H1 (cell line): Measurements from ENCODE around the gene PRELID2. TPM values are rescaled to one million over a fixed set of nuclear protein-coding genes. Genes with fewer than 3 reads are reported as not detected.

Experiments used
- CTCF ChIA-PET: fragments of 300-600 bp; sonication (Branson Sonifier 250); formaldehyde crosslinking; loops from one replicate; lab custom pipeline; 2021; ENCODE audit not compliant: partially characterized antibody; lab: Charles Lee
- POLR2A ChIA-PET: fragments of 300-600 bp; sonication (Branson Sonifier 250); formaldehyde crosslinking; loops from one replicate; lab custom pipeline; 2021; ENCODE audit warnings: inconsistent platforms; ENCODE audit not compliant: partially characterized antibody; lab: Charles Lee
- DNase-seq, 2 experiments: peaks; one replicate each; pipeline versions ENCODE4 v3.0.0 to v3.0.0-alpha.2; 2010 to 2022; ENCODE audit warnings: low spot score in 2 of 2, low read depth in 1 of 2, mixed read lengths in 1 of 2
- FAIRE-seq: peaks from 2 replicates; lab custom pipeline; 2011; peaks lifted over from hg19 to GRCh38; lab: Jason Lieb, UNC
- H2AFZ ChIP-seq: 2 replicates; pipeline ENCODE4 v1.8.1; 2012; ENCODE audit warnings: low read length, inconsistent platforms
- H2AK5ac ChIP-seq: 2 replicates; pipeline ENCODE4 v1.6.1; 2013; ENCODE audit warnings: low read depth, low read length
- H2BK120ac ChIP-seq: replicated peaks from 2 replicates; pipeline ENCODE3; 2013; ENCODE audit warnings: low read depth, low read length, inconsistent platforms
- H2BK12ac ChIP-seq: 2 replicates; pipeline ENCODE4 v1.6.1; 2013; ENCODE audit warnings: low read depth, low read length
- H2BK15ac ChIP-seq: 2 replicates; pipeline ENCODE4 v1.6.1; 2013; ENCODE audit warnings: low read length
- H2BK20ac ChIP-seq: 2 replicates; pipeline ENCODE4 v1.6.1; 2013; ENCODE audit warnings: low read length
- H2BK5ac ChIP-seq: 2 replicates; pipeline ENCODE4 v1.6.1; 2013; ENCODE audit warnings: low read depth, low read length
- H3K14ac ChIP-seq: 2 replicates; pipeline ENCODE4 v1.6.1; 2013; ENCODE audit warnings: inconsistent platforms; ENCODE audit not compliant: insufficient read length
- H3K18ac ChIP-seq: 2 replicates; pipeline ENCODE4 v1.6.1; 2013; ENCODE audit warnings: low read length; ENCODE audit errors: extremely low read depth
- H3K23ac ChIP-seq: 2 replicates; pipeline ENCODE4 v1.6.1; 2013; ENCODE audit warnings: inconsistent platforms; ENCODE audit not compliant: insufficient read length
- H3K23me2 ChIP-seq: 2 replicates; pipeline ENCODE4 v1.6.1; 2013; ENCODE audit warnings: low read depth, low read length
- H3K27ac ChIP-seq: 2 replicates; pipeline ENCODE4 v1.6.1; 2011; ENCODE audit warnings: low read depth, low read length, inconsistent platforms
- H3K27me3 ChIP-seq, 4 experiments: replicated peaks in 1 of 4; 1 replicate in 1 of 4; 2 replicates in 3 of 4; pipeline versions ENCODE4 v1.6.1 to v1.8.1; 2011 to 2013; ENCODE audit warnings: low read length in 3 of 4, mild to moderate bottlenecking in 3 of 4, inconsistent platforms in 2 of 4, mixed read lengths in 2 of 4, moderate library complexity in 1 of 4; ENCODE audit not compliant: control insufficient read depth in 3 of 4, insufficient read depth in 3 of 4; ENCODE audit errors: extremely low read depth in 1 of 4
- H3K36me3 ChIP-seq, 4 experiments: 2 replicates each; pipeline versions ENCODE4 v1.6.1 to v1.8.1; 2011 to 2013; ENCODE audit warnings: mild to moderate bottlenecking in 4 of 4, low read length in 3 of 4, moderate library complexity in 2 of 4, control low read depth in 1 of 4, inconsistent platforms in 1 of 4; ENCODE audit not compliant: insufficient read depth in 4 of 4, control insufficient read depth in 2 of 4
- H3K4ac ChIP-seq: replicated peaks from 2 replicates; pipeline ENCODE3; 2013; ENCODE audit warnings: low read length, low read depth, mixed read lengths, inconsistent platforms; ENCODE audit not compliant: insufficient read length
- H3K4me1 ChIP-seq, 4 experiments: replicated peaks in 1 of 4; 1 replicate in 1 of 4; 2 replicates in 3 of 4; pipeline versions ENCODE4 v1.6.1 to v1.8.1; 2011 to 2013; ENCODE audit warnings: low read length in 3 of 4, inconsistent platforms in 2 of 4, mixed read lengths in 1 of 4; ENCODE audit not compliant: insufficient read depth in 4 of 4, control insufficient read depth in 3 of 4
- H3K4me2 ChIP-seq, 2 experiments: 2 replicates each; pipeline versions ENCODE4 v1.6.1 to v1.8.1; 2011 to 2013; ENCODE audit warnings: low read depth in 2 of 2, low read length in 2 of 2, control low read depth in 1 of 2, inconsistent platforms in 1 of 2, mild to moderate bottlenecking in 1 of 2; ENCODE audit not compliant: insufficient read depth in 1 of 2
- H3K4me3 ChIP-seq, 4 experiments: fragments of 200-600, 300-600 bp in 1 of 4; sonication (generic), shearing (Covaris generic), sonication (Bioruptor Twin) in 1 of 4; 2 replicates each; pipeline versions ENCODE4 v1.5.1 to v1.8.1; 2011 to 2016; ENCODE audit warnings: low read length in 4 of 4, low read depth in 3 of 4, control low read depth in 2 of 4, inconsistent platforms in 2 of 4, mild to moderate bottlenecking in 2 of 4, mixed read lengths in 1 of 4, moderate library complexity in 1 of 4; ENCODE audit not compliant: insufficient read depth in 2 of 4; ENCODE audit errors: extremely low read depth in 1 of 4
- H3K56ac ChIP-seq: replicated peaks from 2 replicates; pipeline ENCODE3; 2013; ENCODE audit warnings: low read depth, mild to moderate bottlenecking, mixed read lengths, low read length, inconsistent platforms; ENCODE audit not compliant: insufficient read length
- H3K79me1 ChIP-seq: 2 replicates; pipeline ENCODE4 v1.6.1; 2013; ENCODE audit warnings: low read depth, low read length, control low read depth
- H3K79me2 ChIP-seq, 2 experiments: 2 replicates each; pipeline versions ENCODE4 v1.6.1 to v1.8.1; 2012 to 2013; ENCODE audit warnings: low read length in 2 of 2, mild to moderate bottlenecking in 2 of 2, inconsistent platforms in 1 of 2; ENCODE audit not compliant: insufficient read depth in 2 of 2, control insufficient read depth in 1 of 2
- H3K9ac ChIP-seq, 4 experiments: replicated peaks in 1 of 4; 1 replicate in 1 of 4; 2 replicates in 3 of 4; pipeline versions ENCODE4 v1.6.1 to v1.8.1; 2011 to 2013; ENCODE audit warnings: low read depth in 3 of 4, low read length in 3 of 4, control low read depth in 2 of 4, mild to moderate bottlenecking in 2 of 4, moderate library complexity in 2 of 4, inconsistent platforms in 1 of 4; ENCODE audit errors: extremely low read depth in 1 of 4
- H3K9me3 ChIP-seq, 2 experiments: 2 replicates each; pipeline versions ENCODE4 v1.6.1 to v1.8.1; 2012 to 2013; ENCODE audit warnings: mild to moderate bottlenecking in 2 of 2, moderate library complexity in 2 of 2, control low read depth in 1 of 2, inconsistent platforms in 1 of 2, low read depth in 1 of 2, low read length in 1 of 2, mixed read lengths in 1 of 2; ENCODE audit not compliant: insufficient read depth in 2 of 2
- H4K20me1 ChIP-seq, 2 experiments: replicated peaks in 1 of 2; 2 replicates each; pipeline versions ENCODE3 to v1.8.1; 2011 to 2013; ENCODE audit warnings: inconsistent platforms in 2 of 2, low read length in 2 of 2, mild to moderate bottlenecking in 1 of 2; ENCODE audit not compliant: insufficient read depth in 2 of 2, control insufficient read depth in 1 of 2
- H4K5ac ChIP-seq: 2 replicates; pipeline ENCODE4 v1.6.1; 2013; ENCODE audit warnings: low read length, low read depth, mixed read lengths, inconsistent platforms; ENCODE audit not compliant: insufficient read length
- H4K8ac ChIP-seq: 2 replicates; pipeline ENCODE4 v1.8.0; 2013; ENCODE audit warnings: mild to moderate bottlenecking, moderate library complexity, low read length, inconsistent platforms; ENCODE audit not compliant: insufficient read depth; ENCODE audit errors: extremely low read depth
- H4K91ac ChIP-seq: replicated peaks from 2 replicates; pipeline ENCODE3; 2013; ENCODE audit warnings: low read length, mixed read lengths, inconsistent platforms; ENCODE audit not compliant: insufficient read length
- CREB1 ChIP-seq: IDR thresholded peaks from 2 replicates; pipeline ENCODE4 v1.6.1; 2012; ENCODE audit warnings: inconsistent platforms
- CTBP2 ChIP-seq: IDR thresholded peaks from 2 replicates; pipeline ENCODE4 v1.7.0; 2011; ENCODE audit warnings: borderline replicate concordance, mild to moderate bottlenecking, moderate library complexity, mixed read lengths, low read length; ENCODE audit not compliant: insufficient read depth, insufficient read length
- HDAC6 ChIP-seq: IDR thresholded peaks from one replicate; pipeline ENCODE4 v1.7.1; 2012; ENCODE audit warnings: low read depth, mild to moderate bottlenecking, inconsistent platforms, low read length, moderate library complexity
- NRF1 ChIP-seq: IDR thresholded peaks from 2 replicates; pipeline ENCODE4 v1.6.1; 2011; ENCODE audit warnings: mild to moderate bottlenecking, low read depth, low read length, improper control_type of control experiment
- POLR2AphosphoS5 ChIP-seq: IDR thresholded peaks from 2 replicates; pipeline ENCODE4 v1.6.1; 2011; ENCODE audit warnings: low read depth, low read length
- RNF2 ChIP-seq: fragments of 200-900, 300-1000 bp; sonication (generic); IDR thresholded peaks from 2 replicates; pipeline ENCODE4 v1.7.1; 2016; ENCODE audit warnings: borderline replicate concordance, low read depth, mild to moderate bottlenecking, antibody characterized with exemption, low read length; ENCODE audit not compliant: poor library complexity, severe bottlenecking; ENCODE audit errors: missing control alignments
- RXRA ChIP-seq: IDR thresholded peaks from 2 replicates; pipeline ENCODE4 v1.6.1; 2011; ENCODE audit warnings: low read depth, mild to moderate bottlenecking, low read length, moderate library complexity; ENCODE audit not compliant: insufficient read depth
- SIRT6 ChIP-seq: IDR thresholded peaks from one replicate; pipeline ENCODE4 v1.7.1; 2012; ENCODE audit warnings: low read length, inconsistent platforms
- YY1 ChIP-seq: IDR thresholded peaks from 2 replicates; pipeline ENCODE4 v1.6.1; 2011; ENCODE audit warnings: low read depth, mild to moderate bottlenecking, low read length
- polyA plus RNA-seq, 7 experiments: library from polyadenylated mRNA; depleted of rRNA in 3 of 7; stranded (reverse) in 5 of 7; unstranded in 2 of 7; fragments of >200 nt in 5 of 7; fragments of 200-250 nt in 2 of 7; gene quantifications; 1 replicate in 5 of 7; 2 replicates in 1 of 7; 4 replicates in 1 of 7; pipeline versions ENCODE4 v1.2.1 to v1.2.3, GENCODE V29; 2011 to 2013; ENCODE audit warnings: missing spikeins in 2 of 7, mixed read lengths in 2 of 7
- total RNA-seq: library from RNA; stranded (reverse); fragmentation: NEBNext Ultra II Directional; extraction: Animal tissue kit (Norgen Biotek cat#: 25700); gene quantifications from 2 replicates; pipeline ENCODE4 v1.2.1, GENCODE V29; 2021
- TF ChIP-seq, protein P1 (sequence below), 3 experiments: IDR thresholded peaks; 1 replicate in 2 of 3; 2 replicates in 1 of 3; pipeline versions ENCODE4 v1.5.1 to v1.6.1; 2011; ENCODE audit warnings: low read length in 3 of 3, mild to moderate bottlenecking in 3 of 3, inconsistent platforms in 2 of 3, low read depth in 1 of 3, moderate library complexity in 1 of 3; ENCODE audit not compliant: insufficient read depth in 1 of 3; ENCODE audit errors: control extremely low read depth in 1 of 3

PRELID2 gene
- total and polyA plus RNA-seq, 2 of the 8 experiments (the other 6 are each of a cell fraction or from before 2014, with no cell fraction given): 2.2 to 7.8 TPM

DNA sequence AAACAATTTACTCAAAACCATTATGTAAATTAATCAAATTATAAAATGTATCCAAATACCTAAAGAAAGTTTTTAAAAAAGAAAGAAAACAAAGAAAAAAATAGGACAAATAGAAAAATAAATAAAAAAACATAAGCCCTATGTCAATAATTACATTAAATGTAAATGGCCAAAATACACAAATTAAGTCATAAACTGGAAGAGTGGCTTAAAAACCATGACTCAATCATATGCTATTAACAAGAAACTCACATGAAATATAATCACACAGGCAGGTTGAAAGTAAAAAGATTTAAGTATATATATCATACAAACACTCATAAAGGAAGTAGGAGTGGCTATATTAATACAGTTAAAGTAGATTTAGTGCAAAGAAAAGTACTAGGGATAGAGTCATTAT, 95.3 kb downstream of the PRELID2 start:
- H2BK15ac ChIP-seq: no peak overlapping the region
- H3K4me1 ChIP-seq: no peaks in the 10 kb centered on the region
- no peaks in the 10 kb centered on the region for H3K79me1 ChIP-seq
- H3K27ac ChIP-seq: no peak overlapping the region
- H4K5ac ChIP-seq: no peak overlapping the region
- H3K23ac ChIP-seq: no peak overlapping the region
- no peaks in the 10 kb centered on the region for H3K9me3 ChIP-seq
- H3K4me2 ChIP-seq: no peak overlapping the region
- H4K20me1 ChIP-seq: no peaks in the 10 kb centered on the region
- H2AK5ac ChIP-seq: no peak overlapping the region
- no peak overlapping the region for H2BK20ac ChIP-seq
- H3K4ac ChIP-seq: no peak overlapping the region
- no peak overlapping the region for H3K4me3 ChIP-seq
- no peak overlapping the region for H4K91ac ChIP-seq
- H3K14ac ChIP-seq: no peak overlapping the region
- no peaks in the 10 kb centered on the region for H3K36me3 ChIP-seq
- no peak overlapping the region for H3K56ac ChIP-seq
- no peak overlapping the region for H2AFZ ChIP-seq
- H3K27me3 ChIP-seq: no peaks in the 10 kb centered on the region
- no peak for FAIRE-seq
- CTCF ChIA-PET: no interaction called here
- no peak overlapping the region for H2BK5ac ChIP-seq
- H3K9ac ChIP-seq: no peak overlapping the region
- POLR2A ChIA-PET: no interaction called here
- H3K79me2 ChIP-seq: no peaks in the 10 kb centered on the region
- no peak overlapping the region for H4K8ac ChIP-seq
- no peak overlapping the region for H2BK12ac ChIP-seq
- H3K23me2 ChIP-seq: 0 out of 2 replicates have a peak, but pooled peaks cover 2% of the 10 kb centered on the region
- H2BK120ac ChIP-seq: no peak overlapping the region
- H3K18ac ChIP-seq: no peak overlapping the region
- DNase-seq: no peak
- TF ChIP-seq RNF2 (no peak), POLR2AphosphoS5 (no peak), CTBP2 (no peak), CREB1 (no peak), YY1 (no peak), HDAC6 (no peak), RXRA (no peak), SIRT6 (no peak), NRF1 (no peak)
- TF ChIP-seq, protein P1, sequence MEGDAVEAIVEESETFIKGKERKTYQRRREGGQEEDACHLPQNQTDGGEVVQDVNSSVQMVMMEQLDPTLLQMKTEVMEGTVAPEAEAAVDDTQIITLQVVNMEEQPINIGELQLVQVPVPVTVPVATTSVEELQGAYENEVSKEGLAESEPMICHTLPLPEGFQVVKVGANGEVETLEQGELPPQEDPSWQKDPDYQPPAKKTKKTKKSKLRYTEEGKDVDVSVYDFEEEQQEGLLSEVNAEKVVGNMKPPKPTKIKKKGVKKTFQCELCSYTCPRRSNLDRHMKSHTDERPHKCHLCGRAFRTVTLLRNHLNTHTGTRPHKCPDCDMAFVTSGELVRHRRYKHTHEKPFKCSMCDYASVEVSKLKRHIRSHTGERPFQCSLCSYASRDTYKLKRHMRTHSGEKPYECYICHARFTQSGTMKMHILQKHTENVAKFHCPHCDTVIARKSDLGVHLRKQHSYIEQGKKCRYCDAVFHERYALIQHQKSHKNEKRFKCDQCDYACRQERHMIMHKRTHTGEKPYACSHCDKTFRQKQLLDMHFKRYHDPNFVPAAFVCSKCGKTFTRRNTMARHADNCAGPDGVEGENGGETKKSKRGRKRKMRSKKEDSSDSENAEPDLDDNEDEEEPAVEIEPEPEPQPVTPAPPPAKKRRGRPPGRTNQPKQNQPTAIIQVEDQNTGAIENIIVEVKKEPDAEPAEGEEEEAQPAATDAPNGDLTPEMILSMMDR (IDR thresholded peaks at IDR 0.05; ENCODE audit: control extremely low read depth in 1 of 3, insufficient read depth in 1 of 3, low read depth in 1 of 3, low read length in 3 of 3): no peak
